Spleen (tissue), 11 donors: ENCODE results near the gene ARIH2. TPM values are rescaled to one million over a fixed set of nuclear protein-coding genes. Genes with fewer than 3 reads are reported as not detected.

Source experiments
- DNase-seq: peaks from one replicate; pipeline ENCODE4 v3.0.0-alpha.2; 2020
- H3K27ac ChIP-seq, 8 donors: fragments of 200-600 bp; sonication (generic) in 7 of 8; 1 replicate in 4 of 8; 2 replicates in 4 of 8; pipeline versions ENCODE4 v1.5.0 to v1.8.0; 2016 to 2021; ENCODE audit warnings: inconsistent platforms in 4 of 8, mild to moderate bottlenecking in 4 of 8, moderate library complexity in 1 of 8
- H3K27me3 ChIP-seq, 7 donors: fragments of 200-600 bp; sonication (generic) in 6 of 7; replicated peaks in 1 of 7; 1 replicate in 4 of 7; 2 replicates in 3 of 7; pipeline versions ENCODE4 v1.5.0 to v1.8.0; 2016 to 2021; ENCODE audit warnings: inconsistent platforms in 3 of 7, mild to moderate bottlenecking in 1 of 7
- H3K36me3 ChIP-seq, 6 donors: fragments of 200-600 bp; sonication (generic) in 5 of 6; 1 replicate in 4 of 6; 2 replicates in 2 of 6; pipeline versions ENCODE4 v1.5.0 to v1.8.0; 2016 to 2021; ENCODE audit warnings: inconsistent platforms in 2 of 6
- H3K4me1 ChIP-seq, 6 donors: fragments of 200-600 bp; sonication (generic) in 5 of 6; 1 replicate in 3 of 6; 2 replicates in 3 of 6; pipeline versions ENCODE4 v1.5.0 to v1.8.0; 2016 to 2021; ENCODE audit warnings: inconsistent platforms in 3 of 6
- H3K4me3 ChIP-seq, 8 donors: fragments of 200-600 bp; sonication (generic) in 7 of 8; 1 replicate in 4 of 8; 2 replicates in 4 of 8; pipeline versions ENCODE4 v1.5.0 to v1.8.0; 2016 to 2021; ENCODE audit warnings: inconsistent platforms in 4 of 8, mild to moderate bottlenecking in 4 of 8, moderate library complexity in 2 of 8
- H3K9me3 ChIP-seq, 8 donors: fragments of 200-600 bp; sonication (generic) in 7 of 8; 1 replicate in 4 of 8; 2 replicates in 4 of 8; pipeline versions ENCODE4 v1.5.0 to v1.8.0; 2016 to 2021; ENCODE audit warnings: inconsistent platforms in 4 of 8
- POLR2A ChIP-seq, 3 donors: fragments of 450-650 bp; IDR thresholded peaks; one replicate each; pipeline ENCODE4 v1.5.1; 2017; ENCODE audit warnings: antibody characterized with exemption in 3 of 3, mild to moderate bottlenecking in 1 of 3
- POLR2AphosphoS5 ChIP-seq, 3 donors: sonication (generic); formaldehyde crosslinking; IDR thresholded peaks; one replicate each; pipeline ENCODE4 v1.5.1; 2017; ENCODE audit warnings: antibody characterized with exemption in 3 of 3
- WGBS, 5 donors: extraction: QIAGEN DNeasy Blood & Tissue Kit in 3 of 5; methylation state at CpG; one replicate each; pipeline versions ENCODE4 v1.1.5 to v1.1.7; 2013 to 2018; 5-methylcytosine and 5-hydroxymethylcytosine counted together
- intact Hi-C: fragments of 100-400 bp; cut with DNase I; formaldehyde crosslinking; loops from one replicate; pipeline ENCODE4 v1.15.0; 2023; ENCODE audit warnings: low total_unique reads
- polyA plus RNA-seq, 3 donors: library from polyadenylated mRNA; stranded (reverse); fragments of 200-250 nt; gene quantifications; one replicate each; pipeline ENCODE4 v1.2.1, GENCODE V29; 2013
- total RNA-seq, 7 donors: library from RNA; depleted of rRNA in 3 of 7; stranded (reverse); fragments of >200 nt in 3 of 7; fragmentation: NEBNext Ultra II Directional in 4 of 7; extraction: Animal tissue kit (Norgen Biotek cat#: 25700) in 4 of 7; gene quantifications; one replicate each; pipeline versions ENCODE4 v1.1.0 to v1.2.1, GENCODE V29; 2016 to 2021
- TF ChIP-seq, protein P1 (sequence below), 11 experiments: fragments of 200-600 bp in 7 of 11; fragments of 450-650 bp in 4 of 11; sonication (generic) in 4 of 11; IDR thresholded peaks in 8 of 11; conservative IDR thresholded peaks in 3 of 11; 1 replicate in 7 of 11; 2 replicates in 4 of 11; pipeline versions ENCODE4 v1.4.0 to v1.8.0; 2016 to 2021; ENCODE audit warnings: antibody characterized with exemption in 11 of 11, inconsistent platforms in 4 of 11, mild to moderate bottlenecking in 1 of 11
- donor health status: healthy with polysubstance abuse.
- donor health status: DM: no; HTN: no; CAD: no; lungs with moderate emphysema.
- donor health status: DM: no; HTN: no; CAD: no.
- donor health status: Bipolar disorder and iron deficiency.
- donor health status: healthy.
- donor health status: DM: no; HTN: no; CAD: no.
- donor health status: DM: yes; HTN: yes; CAD: no.

Gene ARIH2
- total and polyA plus RNA-seq, 10 donors: 25.2 to 112 (median 94.5) TPM

DNA sequence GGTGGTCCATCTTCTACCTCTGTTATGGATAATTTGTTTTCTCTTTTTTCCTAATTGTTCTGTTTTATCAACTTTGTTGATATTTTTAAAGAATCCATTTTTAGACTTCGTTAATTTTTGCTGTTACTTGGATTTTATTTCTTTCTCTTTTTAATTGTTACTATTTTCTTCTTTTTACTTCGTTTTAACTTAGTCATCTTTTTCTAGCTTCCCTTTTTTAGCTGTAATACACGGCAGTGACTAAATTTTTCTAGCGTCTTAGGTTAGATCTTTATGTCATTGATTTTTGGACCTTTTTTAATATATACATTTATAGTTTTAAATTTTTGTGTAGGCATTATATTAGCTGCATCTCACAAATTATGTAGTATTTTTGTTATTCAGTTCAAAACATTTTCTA lies 33.1 kb downstream of the ARIH2 start:
- 43 to 81% (median 68%) methylated on average over 4 of the region's 4 CpGs for WGBS, 5 donors
- intact Hi-C loops: no loop called here
- no peak overlapping the region for H3K4me3 ChIP-seq
- H3K27me3 ChIP-seq: no peaks in the 10 kb centered on the region
- H3K9me3 ChIP-seq: no peaks in the 10 kb centered on the region
- peaks cover 0 to 51% (median 17%) of the 10 kb centered on the region in 6 donors for H3K36me3 ChIP-seq
- TF ChIP-seq, protein P1, sequence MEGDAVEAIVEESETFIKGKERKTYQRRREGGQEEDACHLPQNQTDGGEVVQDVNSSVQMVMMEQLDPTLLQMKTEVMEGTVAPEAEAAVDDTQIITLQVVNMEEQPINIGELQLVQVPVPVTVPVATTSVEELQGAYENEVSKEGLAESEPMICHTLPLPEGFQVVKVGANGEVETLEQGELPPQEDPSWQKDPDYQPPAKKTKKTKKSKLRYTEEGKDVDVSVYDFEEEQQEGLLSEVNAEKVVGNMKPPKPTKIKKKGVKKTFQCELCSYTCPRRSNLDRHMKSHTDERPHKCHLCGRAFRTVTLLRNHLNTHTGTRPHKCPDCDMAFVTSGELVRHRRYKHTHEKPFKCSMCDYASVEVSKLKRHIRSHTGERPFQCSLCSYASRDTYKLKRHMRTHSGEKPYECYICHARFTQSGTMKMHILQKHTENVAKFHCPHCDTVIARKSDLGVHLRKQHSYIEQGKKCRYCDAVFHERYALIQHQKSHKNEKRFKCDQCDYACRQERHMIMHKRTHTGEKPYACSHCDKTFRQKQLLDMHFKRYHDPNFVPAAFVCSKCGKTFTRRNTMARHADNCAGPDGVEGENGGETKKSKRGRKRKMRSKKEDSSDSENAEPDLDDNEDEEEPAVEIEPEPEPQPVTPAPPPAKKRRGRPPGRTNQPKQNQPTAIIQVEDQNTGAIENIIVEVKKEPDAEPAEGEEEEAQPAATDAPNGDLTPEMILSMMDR (IDR thresholded peaks at IDR 0.05 in 8 of 11, conservative IDR thresholded peaks at IDR 0.05 in 3 of 11): no peak
- TF ChIP-seq POLR2A (IDR thresholded peaks at IDR 0.05) (no peak), POLR2AphosphoS5 (IDR thresholded peaks at IDR 0.05) (no peak)
- H3K4me1 ChIP-seq: peaks cover 0 to 15% (median 0%) of the 10 kb centered on the region in 6 donors
- no peak overlapping the region for H3K27ac ChIP-seq
- DNase-seq: no peak

DNA sequence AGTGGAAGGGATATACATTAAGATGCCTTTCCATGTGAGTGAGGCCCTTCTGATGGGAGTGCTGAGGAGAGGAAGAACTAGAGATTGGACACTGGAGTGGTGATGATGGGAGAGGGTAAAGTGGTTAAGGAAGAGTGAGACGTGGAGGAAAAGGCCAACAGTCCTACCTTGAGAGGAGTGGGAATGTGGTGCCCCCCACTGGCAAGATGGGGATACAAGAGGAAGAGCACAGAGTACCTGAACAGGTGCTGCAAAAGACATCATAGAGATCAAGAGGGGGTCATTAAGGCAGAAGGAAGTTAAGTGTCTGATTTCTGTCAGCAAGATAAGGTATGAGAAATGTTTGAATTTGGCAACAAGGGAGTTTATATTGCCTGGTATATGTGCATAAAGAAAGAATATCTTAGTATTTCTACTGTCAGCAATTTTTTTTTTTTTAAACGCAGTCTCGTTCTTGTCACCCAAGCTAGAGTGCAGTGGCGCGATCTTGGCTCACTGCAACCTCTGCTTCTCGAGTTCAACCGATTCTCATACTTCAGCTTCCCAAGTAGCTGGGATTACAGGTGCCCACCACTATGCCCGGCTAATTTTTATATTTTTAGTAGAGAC lies 34.0 kb downstream of the ARIH2 start:
- H3K27ac ChIP-seq: no peak overlapping the region
- peaks cover 0 to 55% (median 21%) of the 10 kb centered on the region in 6 donors for H3K36me3 ChIP-seq
- TF ChIP-seq, protein P1 (IDR thresholded peaks at IDR 0.05 in 8 of 11, conservative IDR thresholded peaks at IDR 0.05 in 3 of 11): peak; percentile 25 to 61 (median 52)
- TF ChIP-seq POLR2A (IDR thresholded peaks at IDR 0.05) (no peak), POLR2AphosphoS5 (IDR thresholded peaks at IDR 0.05) (peak in 1 of 3 donors; percentile 11)
- WGBS, 5 donors: 85 to 88% (median 85%) methylated on average over 8 of the region's 8 CpGs
- no peak overlapping the region for H3K4me3 ChIP-seq
- intact Hi-C loops: no loop called here
- H3K9me3 ChIP-seq: no peaks in the 10 kb centered on the region
- H3K27me3 ChIP-seq: no peaks in the 10 kb centered on the region
- peaks cover 0 to 15% (median 0%) of the 10 kb centered on the region in 6 donors for H3K4me1 ChIP-seq
- no peak for DNase-seq

DNA sequence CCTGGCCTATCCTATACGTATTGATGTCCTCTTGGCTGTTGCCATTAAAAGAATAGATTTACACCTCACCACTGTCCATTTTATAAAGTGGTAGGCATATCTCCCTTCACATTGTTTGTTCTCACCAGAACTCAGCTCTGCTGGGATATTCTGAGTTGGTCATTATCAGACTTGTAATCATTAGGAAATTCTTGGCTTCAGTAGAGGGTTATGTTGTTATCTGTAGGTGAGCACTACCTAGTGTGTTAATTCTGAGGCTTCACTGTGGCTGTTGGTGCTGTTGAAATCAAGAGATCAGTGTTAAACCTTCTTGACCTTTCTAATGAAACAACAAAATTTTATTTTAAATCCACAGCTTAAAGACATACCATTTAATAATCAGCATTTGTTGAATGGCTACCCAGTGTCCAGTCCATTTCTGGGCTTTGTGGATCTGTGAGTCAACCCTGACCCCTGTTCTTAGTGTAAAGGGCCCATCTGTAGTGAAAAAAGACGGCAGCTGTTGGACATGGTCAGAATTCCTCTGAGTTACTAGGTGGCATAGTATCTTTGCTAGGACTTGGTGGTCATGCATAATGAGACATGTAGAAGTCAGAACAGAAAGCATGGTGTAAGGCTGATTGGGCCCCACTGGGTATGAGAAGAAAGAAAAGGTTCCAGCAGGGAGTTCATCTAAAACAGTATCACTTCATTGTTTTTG lies 38.5 kb downstream of the ARIH2 start:
- Histone ChIP-seq H3K4me1 (peaks cover 0 to 3% (median 0%) of the 10 kb centered on the region in 6 donors), H3K27ac (no peak overlapping the region), H3K4me3 (no peak overlapping the region), H3K36me3 (peaks cover 0 to 69% (median 36%) of the 10 kb centered on the region in 6 donors), H3K9me3 (no peaks in the 10 kb centered on the region), H3K27me3 (no peaks in the 10 kb centered on the region)
- TF ChIP-seq POLR2AphosphoS5 (IDR thresholded peaks at IDR 0.05) (no peak), POLR2A (IDR thresholded peaks at IDR 0.05) (no peak)
- TF ChIP-seq, protein P1 (IDR thresholded peaks at IDR 0.05 in 8 of 11, conservative IDR thresholded peaks at IDR 0.05 in 3 of 11): no peak
- no peak for DNase-seq
- intact Hi-C loops: no loop called here
- 94 to 99% (median 97%) methylated on average over 2 of the region's 2 CpGs for WGBS, 5 donors

DNA sequence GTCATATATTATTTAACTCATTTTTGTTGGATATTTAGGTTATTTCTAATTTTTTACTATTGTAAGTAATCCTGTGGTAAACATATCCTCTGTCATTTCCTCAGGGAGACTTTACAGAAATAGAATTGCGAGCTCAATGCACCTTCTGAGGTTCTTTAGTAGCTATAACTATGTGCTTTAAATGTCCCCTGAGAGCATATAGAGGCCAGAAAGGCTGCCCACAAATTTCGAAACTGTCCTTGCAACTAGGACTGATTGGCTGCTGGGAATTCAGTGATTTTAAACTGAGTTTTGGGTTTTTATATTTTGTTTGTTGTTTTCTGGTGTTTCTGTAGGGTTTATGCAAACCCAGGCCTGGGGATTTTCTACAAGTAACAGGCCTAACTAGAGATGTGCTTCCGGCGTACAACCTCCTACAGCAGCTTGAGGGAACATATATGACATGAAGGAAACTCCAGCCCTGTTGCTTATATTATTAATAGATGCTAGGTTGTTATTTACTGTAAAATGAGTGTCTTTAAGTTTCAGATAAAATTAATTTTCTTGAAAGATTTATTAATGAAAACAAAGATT lies 42.3 kb downstream of the ARIH2 start:
- H3K36me3 ChIP-seq: peaks cover 0 to 77% (median 38%) of the 10 kb centered on the region in 6 donors
- 73 to 82% (median 77%) methylated on average over 4 of the region's 4 CpGs for WGBS, 5 donors

More for the DNA sequence above, 42.3 kb downstream of the ARIH2 start:
- TF ChIP-seq POLR2AphosphoS5 (IDR thresholded peaks at IDR 0.05) (no peak), POLR2A (IDR thresholded peaks at IDR 0.05) (no peak)
- TF ChIP-seq, protein P1 (IDR thresholded peaks at IDR 0.05 in 8 of 11, conservative IDR thresholded peaks at IDR 0.05 in 3 of 11): no peak
- no peaks in the 10 kb centered on the region for H3K4me1 ChIP-seq
- H3K27ac ChIP-seq: no peak overlapping the region
- no peaks in the 10 kb centered on the region for H3K9me3 ChIP-seq
- no peak for DNase-seq
- intact Hi-C loops: no loop called here
- H3K27me3 ChIP-seq: no peaks in the 10 kb centered on the region
- no peak overlapping the region for H3K4me3 ChIP-seq
